ENCODE measurements around the gene BIN1.

The BIN1 gene

DNA sequence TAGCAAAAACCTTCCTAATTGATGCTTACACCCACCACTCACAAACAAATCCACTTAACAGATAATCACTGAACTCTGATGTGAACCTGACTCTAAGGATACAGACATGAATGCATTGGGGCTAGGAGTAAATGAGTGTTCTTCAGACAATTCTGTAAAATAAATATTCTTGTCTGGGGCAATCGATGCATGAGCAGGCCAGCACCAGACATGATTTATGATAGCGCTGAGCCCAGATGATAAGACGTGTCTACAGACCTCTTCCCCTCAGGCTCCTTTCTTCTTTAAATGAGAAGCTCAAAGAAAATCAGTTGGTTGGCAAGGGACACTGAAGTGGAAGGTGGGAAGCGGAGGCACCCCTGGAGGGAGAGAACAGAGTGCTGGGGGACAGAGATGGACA, 27.3 kb upstream of the BIN1 start:
- no peak overlapping the region for H2AFZ ChIP-seq (ENCODE audit: low read depth, low read length)
- no peaks in the 10 kb centered on the region for H3K36me3 ChIP-seq (replicated peaks; ENCODE audit: low read depth, low read length)
- no peak overlapping the region for H3K4me2 ChIP-seq (ENCODE audit: low read length)
- H4K20me1 ChIP-seq (ENCODE audit: insufficient read depth, low read length) = no peaks in the 10 kb centered on the region
- H3K4me1 ChIP-seq (ENCODE audit: low read length) = peaks cover 16% of the 10 kb centered on the region
- H3K9me3 ChIP-seq (ENCODE audit: insufficient read depth, low read length) = no peaks in the 10 kb centered on the region
- H3K4me3 ChIP-seq (ENCODE audit: low read length) = no peak overlapping the region
- no peaks in the 10 kb centered on the region for H3K27me3 ChIP-seq (ENCODE audit: low read depth, low read length)
- no peaks in the 10 kb centered on the region for H3K79me2 ChIP-seq (ENCODE audit: low read length)
- TF ChIP-seq EZH2phosphoT487 (IDR thresholded peaks at IDR 0.05; ENCODE audit: low read depth) = no peak
- TF ChIP-seq, protein P1, sequence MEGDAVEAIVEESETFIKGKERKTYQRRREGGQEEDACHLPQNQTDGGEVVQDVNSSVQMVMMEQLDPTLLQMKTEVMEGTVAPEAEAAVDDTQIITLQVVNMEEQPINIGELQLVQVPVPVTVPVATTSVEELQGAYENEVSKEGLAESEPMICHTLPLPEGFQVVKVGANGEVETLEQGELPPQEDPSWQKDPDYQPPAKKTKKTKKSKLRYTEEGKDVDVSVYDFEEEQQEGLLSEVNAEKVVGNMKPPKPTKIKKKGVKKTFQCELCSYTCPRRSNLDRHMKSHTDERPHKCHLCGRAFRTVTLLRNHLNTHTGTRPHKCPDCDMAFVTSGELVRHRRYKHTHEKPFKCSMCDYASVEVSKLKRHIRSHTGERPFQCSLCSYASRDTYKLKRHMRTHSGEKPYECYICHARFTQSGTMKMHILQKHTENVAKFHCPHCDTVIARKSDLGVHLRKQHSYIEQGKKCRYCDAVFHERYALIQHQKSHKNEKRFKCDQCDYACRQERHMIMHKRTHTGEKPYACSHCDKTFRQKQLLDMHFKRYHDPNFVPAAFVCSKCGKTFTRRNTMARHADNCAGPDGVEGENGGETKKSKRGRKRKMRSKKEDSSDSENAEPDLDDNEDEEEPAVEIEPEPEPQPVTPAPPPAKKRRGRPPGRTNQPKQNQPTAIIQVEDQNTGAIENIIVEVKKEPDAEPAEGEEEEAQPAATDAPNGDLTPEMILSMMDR (IDR thresholded peaks at IDR 0.05; ENCODE audit: low read depth, low read length) = no peak
- no peak overlapping the region for H3K9ac ChIP-seq (ENCODE audit: low read length)
- H3K27ac ChIP-seq (ENCODE audit: low read length) = no peak overlapping the region

DNA sequence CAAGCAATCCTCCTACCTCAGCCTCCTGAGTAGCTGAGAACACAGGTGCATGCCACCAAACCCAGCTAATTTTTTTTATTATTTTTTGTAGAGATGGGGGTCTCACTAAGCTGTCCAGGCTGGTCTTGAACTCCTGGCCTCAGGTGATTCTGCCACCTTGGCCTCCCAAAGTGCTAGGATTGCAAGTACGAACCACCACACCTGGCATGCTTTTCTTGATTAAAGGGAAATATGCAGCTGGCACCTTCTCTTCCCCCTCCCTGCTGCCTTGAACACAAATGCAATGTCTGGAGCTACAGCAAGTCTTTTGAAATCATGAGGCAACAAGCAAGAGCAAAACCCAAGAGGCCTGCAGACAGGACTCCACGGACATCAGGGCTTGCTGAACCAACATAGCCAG, 26.8 kb upstream of the BIN1 start:
- Histone ChIP-seq H3K4me1 (ENCODE audit: low read length) (peaks cover 17% of the 10 kb centered on the region), H4K20me1 (ENCODE audit: insufficient read depth, low read length) (no peaks in the 10 kb centered on the region), H3K4me2 (ENCODE audit: low read length) (no peak overlapping the region), H3K79me2 (ENCODE audit: low read length) (no peaks in the 10 kb centered on the region), H3K27me3 (ENCODE audit: low read depth, low read length) (no peaks in the 10 kb centered on the region), H3K9ac (ENCODE audit: low read length) (no peak overlapping the region), H3K27ac (ENCODE audit: low read length) (no peak overlapping the region), H3K9me3 (ENCODE audit: insufficient read depth, low read length) (no peaks in the 10 kb centered on the region), H3K36me3 (replicated peaks; ENCODE audit: low read depth, low read length) (no peaks in the 10 kb centered on the region), H3K4me3 (ENCODE audit: low read length) (no peak overlapping the region), H2AFZ (ENCODE audit: low read depth, low read length) (no peak overlapping the region)
- TF ChIP-seq, protein P1 (IDR thresholded peaks at IDR 0.05; ENCODE audit: low read depth, low read length) = no peak
- TF ChIP-seq EZH2phosphoT487 (IDR thresholded peaks at IDR 0.05; ENCODE audit: low read depth) = no peak

DNA sequence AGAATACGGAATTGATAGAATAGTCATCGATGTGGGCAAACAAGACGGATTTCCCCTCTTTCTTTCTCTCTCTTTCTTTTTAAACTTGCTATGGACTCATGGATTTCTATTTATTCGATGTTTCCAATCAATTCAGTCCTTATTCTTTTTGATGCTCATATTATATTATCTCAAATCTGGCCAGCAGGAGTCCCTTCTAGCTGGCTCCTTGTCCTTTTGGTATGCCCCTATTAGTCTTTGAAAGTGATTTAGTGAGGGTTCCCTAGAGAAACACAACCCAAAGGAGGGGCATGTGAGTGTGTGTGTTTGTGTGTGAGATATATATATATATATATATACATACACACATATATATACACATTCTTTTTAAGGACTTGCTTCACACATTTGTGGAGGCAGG, 23.5 kb upstream of the BIN1 start:
- no peaks in the 10 kb centered on the region for H3K36me3 ChIP-seq (replicated peaks; ENCODE audit: low read depth, low read length)

DNA sequence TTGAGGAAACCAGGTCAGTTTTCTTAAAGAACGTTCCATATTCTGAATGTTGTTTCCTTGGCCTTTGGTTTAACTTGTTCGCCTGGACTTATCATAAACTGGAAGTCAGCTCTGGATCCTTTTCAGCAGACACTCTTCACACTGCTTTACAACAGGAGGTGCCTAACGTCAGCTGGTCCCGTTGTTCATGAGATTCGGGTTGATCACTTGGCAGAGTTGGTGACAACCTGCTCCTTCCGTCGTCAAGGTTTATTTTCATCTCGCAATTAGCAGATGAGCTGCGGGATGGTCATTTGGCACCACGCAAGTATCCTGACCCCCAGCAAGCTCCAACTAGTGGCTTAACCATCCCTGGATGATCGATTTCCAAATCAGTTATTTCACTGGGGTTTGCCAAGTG, 23.0 kb upstream of the BIN1 start:
- H3K4me2 ChIP-seq (ENCODE audit: low read length) = no peak overlapping the region
- H3K9ac ChIP-seq (ENCODE audit: low read length) = no peak overlapping the region
- H3K4me3 ChIP-seq (ENCODE audit: low read length) = no peak overlapping the region
- no peaks in the 10 kb centered on the region for H3K79me2 ChIP-seq (ENCODE audit: low read length)
- H3K36me3 ChIP-seq (replicated peaks; ENCODE audit: low read depth, low read length) = no peaks in the 10 kb centered on the region
- H3K27me3 ChIP-seq (ENCODE audit: low read depth, low read length) = no peaks in the 10 kb centered on the region
- H3K27ac ChIP-seq (ENCODE audit: low read length) = no peak overlapping the region
- no peaks in the 10 kb centered on the region for H4K20me1 ChIP-seq (ENCODE audit: insufficient read depth, low read length)
- no peaks in the 10 kb centered on the region for H3K9me3 ChIP-seq (ENCODE audit: insufficient read depth, low read length)
- H3K4me1 ChIP-seq (ENCODE audit: low read length) = peaks cover 12% of the 10 kb centered on the region
- no peak overlapping the region for H2AFZ ChIP-seq (ENCODE audit: low read depth, low read length)
- TF ChIP-seq, protein P1 (IDR thresholded peaks at IDR 0.05; ENCODE audit: low read depth, low read length) = no peak
- TF ChIP-seq EZH2phosphoT487 (IDR thresholded peaks at IDR 0.05; ENCODE audit: low read depth) = no peak

More for the DNA sequence above, 23.5 kb upstream of the BIN1 start:
- Histone ChIP-seq H3K79me2 (ENCODE audit: low read length) (no peaks in the 10 kb centered on the region), H3K27me3 (ENCODE audit: low read depth, low read length) (no peaks in the 10 kb centered on the region), H3K9me3 (ENCODE audit: insufficient read depth, low read length) (no peaks in the 10 kb centered on the region), H3K9ac (ENCODE audit: low read length) (no peak overlapping the region), H3K27ac (ENCODE audit: low read length) (no peak overlapping the region), H3K4me3 (ENCODE audit: low read length) (no peak overlapping the region), H4K20me1 (ENCODE audit: insufficient read depth, low read length) (no peaks in the 10 kb centered on the region), H3K4me2 (ENCODE audit: low read length) (no peak overlapping the region), H3K4me1 (ENCODE audit: low read length) (peaks cover 16% of the 10 kb centered on the region), H2AFZ (ENCODE audit: low read depth, low read length) (no peak overlapping the region)
- TF ChIP-seq, protein P1 (IDR thresholded peaks at IDR 0.05; ENCODE audit: low read depth, low read length) = no peak
- no peak for TF ChIP-seq EZH2phosphoT487 (IDR thresholded peaks at IDR 0.05; ENCODE audit: low read depth)
